ENCODE measurements around the gene KLF13.

- TF ChIP-seq CTCF (conservative IDR thresholded peaks at IDR 0.05; ENCODE audit: low read depth, low read length): no peak
- TF ChIP-seq EZH2 (IDR thresholded peaks at IDR 0.05; ENCODE audit: borderline replicate concordance, low read depth, low read length, poor library complexity, severe bottlenecking): no peak
Measured at GRCh38 chr15:31317421-31318327, 9.0 kb upstream of the KLF13 start.
